A204.1 (cell line): ENCODE results near the gene SHISAL1.
"Not testable (repeated sequence)": the region's sequence is repeated elsewhere in the genome, so short reads cannot be mapped to it uniquely, and the experiment has no call there.

Experiments
- FAIRE-seq: peaks from 2 replicates; lab custom pipeline; 2012; peaks lifted over from hg19 to GRCh38; lab: Jason Lieb, UNC

The SHISAL1 gene

DNA sequence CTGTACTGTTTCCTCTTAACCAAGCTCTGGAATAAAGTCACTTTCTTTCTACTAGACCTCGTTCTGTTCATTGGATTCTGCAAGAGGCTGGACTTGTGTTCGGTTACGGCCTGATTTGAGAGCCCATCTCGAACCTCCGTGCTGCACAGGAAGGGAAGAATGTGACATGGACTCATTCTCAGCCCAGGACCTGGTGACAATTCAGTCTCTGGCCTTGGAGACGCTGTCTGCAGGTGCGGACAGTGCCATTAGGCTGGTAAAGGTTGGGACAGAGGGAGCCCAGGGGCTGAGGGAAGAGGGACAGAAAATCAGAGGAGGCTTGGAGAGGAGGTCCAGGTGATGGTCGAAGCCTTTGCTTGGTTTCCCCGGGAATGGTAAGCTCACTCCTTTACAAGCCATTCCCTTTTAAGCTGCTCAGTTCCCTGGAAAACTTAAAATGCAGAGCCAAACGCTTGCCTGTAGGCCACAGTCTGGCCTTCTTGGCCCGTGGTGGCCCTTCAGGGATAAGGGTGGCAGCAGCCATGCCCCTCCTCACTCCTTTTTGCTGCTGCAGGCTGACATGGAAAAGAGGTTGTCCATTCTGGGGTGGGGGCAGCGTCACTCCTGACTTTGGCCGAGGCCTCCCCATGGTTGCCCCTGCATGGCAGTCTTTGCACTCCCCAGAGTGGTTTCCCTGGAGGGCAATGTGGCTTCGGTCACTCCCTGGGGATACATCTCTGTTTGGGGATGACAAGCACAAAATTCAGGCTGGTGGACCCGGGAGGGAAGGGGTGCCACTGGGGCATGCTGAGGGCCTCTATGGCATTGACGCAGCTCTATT lies 52.3 kb downstream of the SHISAL1 start:
- FAIRE-seq, result no peak

DNA sequence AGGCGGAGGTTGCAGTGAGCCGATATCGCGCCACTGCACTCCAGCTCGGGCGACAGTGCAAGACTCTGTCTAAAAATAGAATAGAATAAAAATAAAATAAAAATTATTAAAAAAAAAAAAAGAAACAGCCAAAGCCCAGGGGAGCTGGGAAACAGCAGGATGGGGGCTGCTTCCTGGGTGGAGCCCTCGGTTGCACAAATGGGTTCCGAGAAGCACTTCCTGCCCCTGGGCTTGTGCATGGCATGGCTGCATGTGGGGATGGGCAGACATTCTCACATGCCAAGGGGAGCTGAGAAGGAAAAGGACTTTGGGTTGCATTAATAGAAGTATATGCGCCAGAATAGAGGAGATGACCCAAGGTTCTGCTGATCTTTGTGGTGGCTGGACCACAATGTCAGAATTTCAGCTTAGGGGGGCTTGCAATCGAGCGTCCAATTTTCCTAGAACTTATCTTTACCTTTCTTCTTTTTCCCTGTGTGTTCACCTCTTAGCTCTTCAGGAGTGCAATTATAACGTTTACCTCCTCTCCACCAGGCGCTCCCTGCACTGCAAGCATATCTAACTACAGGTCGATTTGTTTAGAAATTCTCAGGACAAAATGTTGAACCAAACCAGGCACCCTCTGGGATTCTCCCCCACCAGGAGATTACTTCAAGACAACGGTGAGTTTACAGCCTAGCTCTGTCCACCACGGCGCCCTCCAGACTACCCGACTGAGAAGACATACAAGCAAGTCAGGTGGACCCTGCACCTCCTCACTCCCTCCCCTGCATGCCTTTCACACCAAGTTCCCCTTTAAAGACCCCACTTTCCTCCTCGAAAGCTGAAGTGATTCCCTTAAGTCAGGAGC lies 53.2 kb downstream of the SHISAL1 start:
- FAIRE-seq, result no peak

DNA sequence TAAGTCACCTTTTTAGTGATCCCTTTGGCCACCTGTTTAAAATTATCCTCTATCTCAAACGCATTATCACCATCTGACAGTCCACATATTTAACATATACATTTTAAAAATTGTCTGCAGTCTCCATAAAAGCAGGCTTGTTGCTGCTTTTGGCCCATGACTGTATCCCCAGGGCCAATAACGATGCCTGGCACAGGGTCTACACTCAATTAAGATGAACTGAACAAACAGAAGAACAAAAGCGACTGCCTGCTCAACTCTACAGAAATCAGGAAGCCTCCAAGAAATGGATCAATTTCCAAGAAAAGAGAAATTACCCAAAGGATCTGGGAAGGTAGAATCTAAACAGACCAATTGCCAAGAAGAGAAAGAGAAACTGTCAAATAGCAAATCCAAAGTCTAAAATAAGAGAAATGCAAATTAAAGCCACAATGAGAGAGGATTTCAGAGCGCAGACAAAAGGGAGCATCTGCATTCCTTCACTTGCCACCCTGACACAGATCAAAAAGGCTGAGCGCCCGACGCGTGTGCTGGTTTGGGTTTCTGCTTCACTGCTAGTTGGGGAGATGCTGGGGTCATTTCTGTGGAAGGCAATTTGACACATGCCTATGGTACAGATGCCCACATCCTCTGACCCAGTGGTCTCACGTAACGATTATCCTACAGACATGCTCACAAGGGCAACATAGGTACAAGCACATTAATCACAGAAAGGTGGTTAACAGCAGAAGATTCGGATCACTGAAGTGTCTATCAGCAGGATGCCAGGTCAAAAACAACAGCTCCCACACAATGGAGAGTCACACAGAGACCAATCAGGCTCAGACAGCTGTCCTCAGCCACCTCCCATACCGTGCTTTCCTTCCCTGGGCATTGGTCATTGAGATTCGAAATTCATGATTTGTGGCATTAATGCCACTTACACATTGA lies 55.9 kb downstream of the SHISAL1 start:
- no peak for FAIRE-seq

DNA sequence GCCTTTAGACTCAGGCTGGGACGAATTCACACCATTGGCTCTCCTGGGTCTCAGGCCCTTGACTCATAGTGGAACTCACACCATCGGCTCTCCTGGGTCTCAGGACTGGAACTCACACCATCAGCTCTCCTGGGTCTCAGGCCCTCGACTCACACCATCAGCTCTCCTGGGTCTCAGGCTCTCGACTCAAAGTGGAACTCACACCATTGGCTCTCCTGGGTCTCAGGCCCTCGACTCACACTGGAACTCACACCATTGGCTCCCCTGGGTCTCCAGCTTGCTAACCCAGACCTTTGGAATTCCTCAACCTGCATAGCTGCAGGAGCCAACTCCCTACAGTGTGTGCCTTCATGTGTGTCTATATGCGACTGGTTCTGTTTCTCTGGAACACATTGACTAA lies 56.7 kb downstream of the SHISAL1 start:
- FAIRE-seq, result no peak

DNA sequence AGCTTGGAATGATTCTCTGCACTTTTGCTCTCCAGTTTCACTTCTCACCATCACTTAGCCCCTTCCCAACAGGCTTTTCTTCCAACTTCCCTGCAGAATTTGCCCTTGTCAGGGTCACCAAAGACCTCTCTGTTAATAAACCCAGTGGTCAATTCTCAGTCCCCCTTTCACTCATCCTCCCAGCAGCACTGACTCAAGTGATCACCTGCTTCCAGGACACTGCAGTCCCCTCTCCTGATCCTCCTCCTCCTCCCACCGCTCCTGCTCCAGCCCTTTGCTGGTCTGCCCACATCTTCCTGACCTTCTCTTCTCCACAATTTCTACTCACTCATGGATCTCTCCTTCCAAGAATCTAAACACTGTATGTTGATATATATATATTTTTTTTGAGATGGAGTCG lies 57.9 kb downstream of the SHISAL1 start:
- no peak for FAIRE-seq

DNA sequence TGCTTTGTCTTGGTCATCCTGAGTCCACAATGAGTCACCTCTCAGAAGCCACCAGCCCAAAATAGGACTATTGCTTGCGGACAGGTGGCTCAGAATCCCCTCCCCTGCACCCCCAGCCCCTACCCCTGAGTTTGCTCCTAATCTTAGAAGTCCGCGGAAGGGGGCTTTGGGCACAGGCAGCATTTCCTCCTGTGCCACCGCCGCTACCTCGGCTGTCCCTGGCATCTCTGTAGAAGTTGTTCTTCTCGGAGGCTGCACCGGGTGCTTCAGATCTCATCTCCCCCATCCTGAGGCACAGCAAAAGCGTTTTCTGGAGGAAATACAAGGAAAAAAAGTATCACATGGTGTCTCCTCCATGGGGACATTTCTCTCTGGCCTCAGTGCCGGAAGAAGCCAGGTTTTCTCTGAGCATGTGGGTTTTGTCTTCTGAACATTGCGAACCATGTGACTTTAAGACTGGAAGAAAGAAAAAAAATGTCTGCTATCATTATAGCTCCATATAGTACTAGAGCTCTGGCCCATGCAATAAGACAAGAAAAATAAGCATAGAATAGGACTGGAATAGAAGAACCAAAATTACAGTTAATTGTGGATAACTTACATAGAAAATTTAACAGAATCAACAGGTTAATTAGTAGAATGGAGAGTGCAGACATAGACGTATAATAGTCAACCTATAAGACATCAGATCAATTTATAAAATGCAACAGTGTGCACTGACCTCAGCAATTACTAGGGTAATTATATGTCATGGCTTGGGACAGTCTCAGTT lies 63.2 kb downstream of the SHISAL1 start:
- no peak for FAIRE-seq

DNA sequence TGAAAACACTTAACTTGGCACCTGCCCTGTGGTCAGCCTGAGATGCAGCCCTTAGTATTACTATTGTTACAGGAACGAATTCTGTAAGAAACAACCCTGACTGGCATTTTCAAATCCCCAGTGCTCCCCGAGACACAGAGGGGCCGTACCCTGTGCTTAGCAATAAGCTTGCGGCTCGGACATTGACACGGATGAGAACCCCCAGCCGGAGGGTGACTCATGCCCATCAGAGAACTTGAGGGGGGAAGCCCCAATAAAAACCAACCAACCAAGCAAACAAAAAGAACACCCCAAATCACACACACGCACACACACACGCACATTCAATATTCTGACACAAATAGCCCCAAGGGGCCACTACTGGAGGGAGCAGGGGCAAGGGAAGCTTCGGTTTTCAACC lies 63.8 kb downstream of the SHISAL1 start:
- no peak for FAIRE-seq

DNA sequence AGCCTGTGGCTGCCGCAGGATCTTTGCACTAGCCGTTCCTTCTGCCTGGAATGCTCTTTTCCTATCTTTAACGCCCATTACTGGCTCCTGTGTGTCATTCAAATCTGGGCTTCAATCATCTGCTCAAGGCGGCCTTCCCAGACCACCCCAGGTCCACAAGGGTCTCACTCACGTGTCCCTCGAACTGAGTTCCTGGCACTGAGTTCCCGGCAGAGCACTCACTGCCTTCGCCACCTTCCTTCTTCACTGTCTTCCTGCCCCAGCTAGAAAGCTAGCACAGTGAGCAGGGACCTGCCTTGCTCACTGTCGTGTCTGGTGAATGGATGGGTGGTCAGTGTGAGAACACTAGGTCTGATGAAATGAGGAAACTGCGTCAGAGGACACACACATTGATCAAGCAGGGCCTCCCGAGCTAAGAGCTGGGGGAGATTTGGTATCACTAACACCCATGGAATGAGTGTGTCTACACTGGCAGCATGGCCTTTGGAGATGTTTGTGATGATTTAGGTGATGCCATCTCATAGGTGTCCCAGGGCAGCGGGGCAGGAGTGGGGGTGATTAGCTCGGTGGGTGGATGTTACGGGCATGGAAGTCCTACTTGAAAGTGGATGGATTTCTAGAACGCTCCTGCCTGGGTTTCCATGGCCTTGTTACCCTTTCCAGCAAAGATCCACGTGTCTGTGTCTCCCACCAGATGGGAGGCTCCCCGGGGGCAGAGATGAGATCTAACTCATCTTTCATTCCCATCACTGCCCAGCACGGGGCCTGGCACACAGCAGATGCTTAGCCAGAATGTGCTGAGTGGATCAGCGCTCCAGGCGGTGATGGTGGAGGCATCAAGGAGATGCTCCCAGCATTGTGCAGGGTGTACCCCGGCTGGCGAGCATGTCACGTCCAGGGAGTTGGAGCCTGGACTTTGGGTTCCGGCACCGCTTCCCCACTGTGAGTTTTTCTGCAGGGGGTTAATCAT lies 64.5 kb downstream of the SHISAL1 start:
- no peak for FAIRE-seq

DNA sequence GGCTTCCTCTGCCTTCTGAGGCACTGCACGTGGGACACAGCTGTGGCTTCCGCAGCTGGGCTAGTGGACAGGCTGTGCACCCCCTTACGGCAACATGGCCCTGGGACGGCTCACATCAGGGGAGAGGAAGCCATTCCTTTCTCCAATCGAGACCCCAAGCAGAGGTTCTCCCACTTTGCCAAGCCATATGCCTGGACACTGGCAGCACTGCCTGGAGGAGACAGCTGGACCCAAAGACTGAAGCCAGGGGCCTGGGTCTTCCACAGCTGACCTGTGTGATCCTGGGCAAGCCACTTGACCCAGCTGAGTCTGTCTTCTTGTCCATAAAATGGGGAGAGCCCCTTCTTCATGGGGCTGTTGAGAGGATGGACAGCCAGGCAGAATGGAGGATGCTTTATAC lies 65.4 kb downstream of the SHISAL1 start:
- no peak for FAIRE-seq

DNA sequence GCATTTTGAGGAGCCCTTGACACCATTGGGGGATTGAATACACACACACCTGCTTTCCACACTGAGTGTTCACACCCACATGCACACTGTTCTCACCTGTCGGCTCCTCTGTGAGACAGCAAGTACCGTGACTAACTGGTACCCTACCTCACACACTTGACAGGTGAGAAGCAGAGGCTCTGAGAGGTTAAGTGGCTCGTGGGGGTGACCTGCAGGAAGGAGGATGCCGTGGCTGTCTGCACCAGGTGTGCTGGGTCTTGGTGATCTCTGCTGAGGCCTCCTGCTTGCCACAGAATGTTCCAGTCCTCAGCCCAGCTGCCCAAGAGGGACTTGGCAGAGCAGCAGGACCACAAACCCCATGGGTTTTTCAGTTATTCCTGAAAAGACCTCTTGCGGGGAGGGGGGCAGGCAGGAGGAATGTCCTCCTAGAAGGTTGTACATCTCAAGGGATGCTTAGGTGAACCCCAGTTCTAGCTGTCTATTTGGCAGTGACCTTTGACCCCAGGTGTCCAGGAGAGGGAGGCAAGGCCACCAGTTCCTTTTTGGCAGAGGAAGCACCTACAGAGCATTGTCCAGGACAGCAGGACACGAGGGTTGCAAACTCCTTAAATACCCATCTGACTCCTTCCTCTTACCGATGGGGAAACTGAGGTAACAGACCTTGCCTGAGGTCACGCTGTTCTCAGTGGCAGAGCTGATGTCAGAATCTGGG lies 66.0 kb downstream of the SHISAL1 start:
- no peak for FAIRE-seq

DNA sequence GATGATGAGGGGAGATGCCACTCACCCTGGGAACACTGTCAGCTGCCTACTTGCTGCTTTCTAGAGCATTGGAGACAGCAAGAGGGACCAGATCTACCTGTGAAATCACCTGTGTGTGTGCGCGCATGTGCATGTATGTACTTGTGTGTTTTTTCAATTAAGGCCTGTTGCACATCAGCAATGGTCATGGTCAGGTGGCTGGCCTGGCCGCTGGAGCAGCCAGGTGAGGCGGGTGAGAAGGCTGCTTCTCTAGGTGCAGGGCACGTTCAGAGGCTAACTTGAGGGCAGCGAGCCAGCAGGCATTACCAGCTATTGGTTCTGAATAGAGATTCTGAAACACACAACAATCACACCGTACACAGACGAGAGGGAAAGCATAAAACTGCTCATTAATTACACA lies 66.9 kb downstream of the SHISAL1 start:
- FAIRE-seq, result no peak

DNA sequence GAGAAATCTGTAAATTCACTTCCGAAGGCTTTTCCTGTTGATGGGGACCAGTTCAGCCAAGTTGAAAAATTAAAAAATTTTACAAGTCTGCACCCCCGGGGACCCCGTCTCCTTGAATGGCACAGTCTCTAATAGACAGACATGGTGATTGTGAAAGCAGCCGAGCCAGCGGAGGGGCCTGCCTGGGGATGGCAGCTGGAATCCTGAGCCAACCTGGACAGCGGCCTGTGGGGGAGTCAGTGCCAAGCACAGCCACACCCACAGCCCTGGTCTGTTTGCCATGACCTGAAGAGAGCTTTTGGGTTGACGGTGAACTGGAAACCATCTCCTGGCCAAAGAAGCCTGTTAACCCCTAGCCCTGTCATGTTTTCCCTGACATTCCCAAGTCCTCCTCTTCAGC lies 67.3 kb downstream of the SHISAL1 start:
- no peak for FAIRE-seq

DNA sequence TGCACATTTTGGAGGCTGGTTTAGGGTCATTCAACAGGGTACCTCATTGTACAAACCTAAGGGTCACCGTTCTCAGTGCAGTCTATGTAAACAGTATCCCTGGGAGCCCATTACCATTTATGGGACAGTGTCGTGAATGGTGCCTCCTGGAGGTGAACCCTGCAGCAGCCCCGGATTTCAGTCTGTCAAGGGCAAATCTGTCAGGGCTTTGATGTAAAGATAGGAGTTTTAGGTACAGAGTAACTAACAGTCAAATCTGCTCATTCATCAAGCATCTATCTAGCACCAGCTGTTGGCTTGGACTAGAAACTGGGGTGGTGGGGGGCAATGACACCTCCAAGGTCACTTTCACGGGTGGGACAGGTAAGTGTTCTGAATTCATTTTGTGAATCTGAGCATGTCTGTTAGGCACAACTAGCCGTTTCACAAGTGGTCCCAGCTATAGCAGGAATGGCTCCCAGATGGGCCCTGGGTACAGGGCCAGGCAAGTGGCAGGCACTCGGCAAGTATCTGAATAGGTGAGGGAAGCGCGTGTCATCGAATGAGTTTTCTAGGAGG lies 68.4 kb downstream of the SHISAL1 start:
- FAIRE-seq, result no peak

DNA sequence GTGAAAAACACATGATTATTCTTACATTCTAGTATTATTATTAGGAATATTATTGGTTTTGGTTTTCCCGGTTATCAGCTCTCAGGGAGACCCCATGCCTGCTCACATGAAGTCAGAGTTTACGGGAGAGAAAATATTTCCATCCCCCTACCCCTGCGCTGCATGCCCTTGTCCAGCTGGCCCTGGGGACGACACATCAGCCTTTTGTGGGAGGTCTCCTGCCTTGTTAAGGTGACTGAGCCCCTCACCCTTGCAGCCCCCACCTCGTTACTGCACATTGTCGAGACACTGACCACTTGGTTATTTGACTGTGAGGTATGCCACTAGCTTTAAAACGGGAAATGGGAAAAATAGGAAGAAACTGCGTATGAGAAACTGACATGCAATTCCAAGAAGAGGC lies 69.0 kb downstream of the SHISAL1 start:
- no peak for FAIRE-seq

DNA sequence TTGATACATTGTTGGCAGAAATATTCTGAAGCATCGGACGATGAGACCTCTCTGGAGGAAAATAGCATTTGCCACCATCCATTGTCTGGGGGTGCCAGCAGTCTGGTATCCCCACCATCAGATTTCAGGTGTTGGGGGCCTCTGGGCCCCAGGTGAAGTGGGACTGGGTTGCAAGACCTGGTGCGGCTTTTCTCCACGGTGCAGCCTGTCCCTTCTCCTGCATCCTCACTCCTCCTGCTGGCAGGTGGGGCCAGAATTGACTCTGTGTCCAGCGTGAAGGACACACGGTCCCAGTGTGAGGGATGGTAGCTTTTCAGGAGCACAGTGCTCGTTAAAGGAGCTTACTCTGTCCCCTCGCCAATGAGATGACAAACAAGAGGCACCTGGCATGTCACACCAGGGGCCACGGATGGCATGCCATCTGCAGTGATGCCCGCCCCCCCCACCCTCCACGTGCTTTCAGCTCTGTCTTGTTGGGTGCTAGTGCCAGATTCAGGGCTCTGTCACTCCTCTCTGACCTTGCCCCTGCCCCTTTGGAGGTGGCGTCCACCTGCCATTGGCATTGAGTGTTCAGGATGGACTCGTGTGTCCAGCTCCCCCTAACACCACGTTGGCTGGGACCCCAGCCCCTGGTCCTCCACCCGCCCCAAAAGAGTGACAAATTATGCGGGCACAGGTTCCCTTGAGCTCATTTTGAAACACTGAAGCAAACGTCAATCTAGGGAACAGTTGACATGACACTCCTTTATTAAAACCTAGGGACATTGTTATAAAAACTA lies 69.6 kb downstream of the SHISAL1 start:
- no peak for FAIRE-seq

DNA sequence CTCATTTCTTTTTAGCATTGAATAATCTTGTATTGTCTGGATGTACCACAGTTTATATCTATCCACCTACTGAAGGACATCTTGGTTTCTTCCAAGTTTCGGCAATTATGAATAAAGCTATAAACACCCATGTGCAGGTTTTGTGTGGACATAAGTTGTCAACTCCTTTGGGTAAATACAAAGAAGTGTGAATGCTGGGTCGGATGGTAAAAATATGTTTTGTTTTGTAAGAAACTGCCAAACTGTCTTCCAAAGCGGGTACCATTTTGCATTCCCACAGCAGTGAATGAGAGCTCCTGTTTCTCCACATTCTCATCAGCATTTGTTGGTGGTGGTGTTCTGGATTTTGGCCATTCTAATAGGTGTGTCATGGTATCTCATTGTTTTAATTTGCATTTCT lies 71.6 kb downstream of the SHISAL1 start:
- FAIRE-seq, result not testable (repeated sequence)

DNA sequence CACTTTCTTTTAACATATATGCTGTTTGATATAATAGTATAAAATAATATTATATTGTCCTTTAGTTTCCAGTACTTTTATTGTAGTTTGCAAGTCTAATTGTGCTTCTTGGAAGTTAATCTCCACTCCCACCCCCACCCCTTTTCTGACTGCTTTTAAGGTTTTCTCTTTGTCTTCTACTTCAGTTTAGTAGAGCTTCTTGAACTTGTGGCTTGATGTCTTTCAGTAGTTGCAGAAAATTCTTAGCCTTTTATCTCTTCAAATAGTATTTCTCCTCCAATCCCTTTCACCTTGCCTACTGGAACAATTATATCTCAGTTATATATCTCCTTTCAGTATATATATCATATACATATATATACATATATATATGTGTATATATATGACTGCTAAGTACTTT lies 75.5 kb downstream of the SHISAL1 start:
- FAIRE-seq, result no peak

DNA sequence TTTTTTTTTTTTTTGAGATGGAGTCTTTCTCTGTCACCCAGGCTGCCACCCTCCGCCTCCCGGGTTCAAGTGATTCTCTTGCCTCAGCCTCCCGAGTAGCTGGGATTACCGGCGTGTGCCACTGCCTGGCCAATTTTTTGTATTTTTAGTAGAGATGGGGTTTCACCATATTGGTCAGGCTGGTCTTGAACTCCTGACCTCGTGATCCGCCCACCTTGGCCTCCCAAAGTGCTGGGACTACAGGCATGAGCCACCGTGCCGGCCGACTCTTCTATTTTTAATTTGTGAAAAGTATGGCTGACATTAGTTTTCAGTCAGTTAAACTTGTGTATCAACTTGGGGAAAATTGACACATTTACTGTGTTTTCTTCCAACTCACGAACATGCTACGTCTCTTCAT lies 78.4 kb downstream of the SHISAL1 start:
- FAIRE-seq, result not testable (repeated sequence)

DNA sequence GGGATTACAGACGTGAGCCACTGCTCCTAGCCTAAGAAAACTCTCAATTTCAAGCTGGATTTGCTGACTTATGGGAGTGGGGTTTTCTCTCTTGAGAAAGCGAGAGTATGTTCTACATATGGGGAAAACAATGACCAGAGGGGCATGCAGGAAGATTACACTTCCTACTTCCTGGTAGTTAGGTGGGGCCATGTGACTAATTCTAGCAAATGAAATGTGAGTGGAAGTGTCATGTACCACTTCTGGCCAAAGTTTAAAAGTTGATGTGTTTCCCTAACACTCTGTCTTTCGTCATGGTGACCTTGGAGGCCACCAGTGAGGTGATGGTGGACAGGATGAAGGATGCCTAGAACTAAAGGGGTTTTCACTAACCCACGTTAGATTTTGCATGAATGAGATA lies 81.5 kb downstream of the SHISAL1 start:
- no peak for FAIRE-seq
